Left lobe of liver (tissue), 2 donors: Measurements from ENCODE around the gene PLCL2. TPM values are rescaled to one million over a fixed set of nuclear protein-coding genes. Genes with fewer than 3 reads are reported as not detected.
"Not testable (repeated sequence)": the region's sequence is repeated elsewhere in the genome, so short reads cannot be mapped to it uniquely, and the experiment has no call there.

Experiments used
- ATAC-seq: fragments of 200-7000 bp; cut with Tn5 transposase; one replicate; pipeline ENCODE4 v1.9.1; 2020; ENCODE audit warnings: mild to moderate bottlenecking, moderate library complexity
- DNase-seq: peaks from one replicate; pipeline ENCODE4 v3.0.0-alpha.2; 2020; ENCODE audit warnings: low spot score
- total RNA-seq: library from RNA; stranded (reverse); gene quantifications from one replicate; pipeline ENCODE4 v1.2.1, GENCODE V29; 2021
- donor health status: DM: no; HTN: no; CAD: no; lungs with moderate emphysema.
- donor health status: DM: no; HTN: yes; CAD: no.

Gene PLCL2
- total RNA-seq, 1 donor from 2014 or later = 5.6 TPM

DNA sequence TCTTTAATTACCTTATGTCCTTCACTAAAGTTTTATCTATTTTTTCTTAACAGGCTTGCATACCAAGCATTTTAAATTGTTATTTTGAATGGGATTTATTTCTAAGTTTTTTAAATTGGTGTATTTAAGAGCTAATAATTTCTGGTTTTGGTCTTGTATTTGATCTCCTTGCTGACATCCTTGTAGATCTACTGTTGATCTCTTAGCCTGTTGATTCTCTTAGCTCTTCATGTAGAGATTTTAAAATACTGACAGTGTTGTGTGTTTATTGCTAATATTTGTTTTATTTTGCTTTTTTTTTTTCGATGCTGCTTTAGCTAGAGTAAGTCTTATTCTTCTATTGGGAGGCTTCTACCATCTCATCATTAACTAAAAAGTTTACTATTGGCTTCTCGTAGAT lies 65.5 kb downstream of the PLCL2 start:
- DNase-seq (no peak), ATAC-seq (no peak)

DNA sequence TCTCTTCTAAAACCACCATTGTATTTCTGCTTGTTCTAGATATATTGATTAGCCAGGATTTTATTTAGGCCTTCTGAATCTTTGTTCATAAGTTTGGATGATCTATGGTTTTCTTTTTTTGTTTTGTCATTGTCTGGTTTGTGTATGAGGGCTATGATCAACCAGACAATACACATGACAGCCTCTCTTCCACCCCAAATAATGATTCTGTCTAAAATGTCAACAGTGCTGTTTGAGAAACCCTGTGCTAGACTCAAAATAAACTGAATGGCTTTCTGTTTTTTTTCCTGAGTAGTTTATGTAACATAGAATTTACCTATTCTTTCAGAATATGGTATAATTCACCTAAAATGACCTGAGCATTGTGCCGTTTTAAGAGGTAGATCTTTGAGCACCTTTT lies 66.1 kb downstream of the PLCL2 start:
- ATAC-seq (peak; percentile 44), DNase-seq (no peak)

DNA sequence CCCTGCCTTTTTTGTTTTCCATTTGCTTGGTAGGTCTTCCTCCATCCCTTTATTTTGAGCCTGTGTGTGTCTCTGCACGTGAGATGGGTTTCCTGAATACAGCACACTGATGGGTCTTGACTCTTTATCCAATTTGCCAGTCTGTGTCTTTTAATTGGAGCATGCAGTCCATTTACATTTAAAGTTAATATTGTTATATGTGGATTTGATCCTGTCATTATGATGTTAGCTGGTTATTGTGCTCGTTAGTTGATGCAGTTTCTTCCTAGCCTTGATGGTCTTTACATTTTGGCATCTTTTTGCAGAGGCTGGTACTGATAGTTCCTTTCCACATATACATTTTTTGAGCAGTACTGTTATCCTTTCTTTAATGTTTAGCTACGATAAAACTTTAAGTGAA lies 73.1 kb downstream of the PLCL2 start:
- not testable (repeated sequence) for DNase-seq, ATAC-seq

GRCh38 chr3:16960125-16960524 lies 75.4 kb downstream of the PLCL2 start:
- ATAC-seq (no peak), DNase-seq (no peak)

- ATAC-seq (no peak), DNase-seq (no peak)
These were observed 77.0 kb downstream of the PLCL2 start for GRCh38 chr3:16961621-16962205.

DNA sequence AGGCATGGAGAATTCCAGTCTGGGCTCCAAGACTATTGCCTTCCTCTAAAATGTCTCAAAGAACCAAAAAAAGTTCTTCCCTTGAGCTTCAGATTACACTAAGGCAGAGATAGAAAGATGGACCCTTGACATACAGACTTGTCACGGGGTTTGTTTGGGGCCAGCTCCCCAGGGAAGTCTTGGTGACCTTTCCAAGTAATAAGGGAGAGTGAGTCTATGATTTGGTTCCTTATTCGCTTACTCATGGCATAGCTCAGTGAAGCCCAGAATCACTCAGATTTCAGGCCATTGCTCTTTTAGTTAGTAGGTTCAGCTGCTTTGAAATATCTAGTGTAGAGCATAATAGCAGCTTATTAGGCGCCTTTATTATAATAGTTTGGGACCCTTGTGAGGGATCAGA lies 90.3 kb downstream of the PLCL2 start:
- ATAC-seq (no peak), DNase-seq (no peak)

DNA sequence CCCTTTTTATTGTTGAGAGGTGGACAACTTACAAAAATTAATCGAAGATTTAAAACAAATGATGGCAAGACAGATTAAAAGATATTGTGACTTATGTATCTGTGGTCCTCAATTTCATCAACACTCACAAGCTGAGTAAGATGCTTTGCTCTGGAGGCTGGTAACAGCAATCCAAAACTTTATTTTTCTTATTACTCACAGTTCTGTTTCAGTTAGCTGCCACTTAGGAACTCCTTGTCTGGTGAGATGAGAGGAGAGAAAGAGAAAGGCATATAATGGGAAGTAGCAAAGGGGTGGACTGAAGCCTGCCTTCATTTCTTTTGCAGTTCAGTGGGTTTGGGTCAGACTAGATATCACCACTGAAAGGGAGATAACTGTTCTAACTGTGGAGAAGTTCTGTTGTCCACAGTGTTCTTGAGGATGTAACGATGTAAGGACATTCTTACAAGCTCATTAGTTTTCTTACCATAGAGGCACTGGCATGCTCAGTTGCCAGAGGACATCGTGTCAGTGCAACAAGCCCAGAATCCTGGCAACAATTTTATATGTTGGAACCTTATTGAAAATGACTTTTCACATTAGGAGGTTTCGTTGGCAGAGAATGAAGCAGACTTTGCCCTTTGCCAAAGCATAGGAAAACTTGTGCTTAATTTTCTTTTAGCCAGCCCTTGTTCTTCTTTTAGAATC lies 93.6 kb downstream of the PLCL2 start:
- ATAC-seq = peak; percentile 91
- peak; percentile 55 for DNase-seq

DNA sequence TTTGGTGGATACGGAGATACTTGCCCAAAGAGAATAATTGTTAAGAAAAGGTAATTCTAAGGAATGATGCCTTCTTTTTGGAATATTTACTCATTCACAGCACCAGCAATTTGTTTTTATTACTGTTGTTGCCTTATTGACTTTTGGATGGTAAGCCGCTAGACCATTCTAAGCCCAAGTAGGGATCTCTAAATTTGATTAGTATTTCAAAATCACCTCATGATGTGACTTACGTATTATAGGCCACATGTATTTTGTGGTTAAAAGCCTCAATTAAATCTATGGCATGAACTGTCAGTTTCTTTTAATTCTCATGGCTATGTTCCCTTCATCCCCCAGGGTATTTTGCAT lies 94.1 kb downstream of the PLCL2 start:
- peak; percentile 67 for ATAC-seq
- DNase-seq = no peak

- ATAC-seq, DNase-seq: not testable (repeated sequence)
These were observed 95.2 kb downstream of the PLCL2 start for GRCh38 chr3:16979769-16980515.

- not testable (repeated sequence) for ATAC-seq, DNase-seq
These were observed 95.8 kb downstream of the PLCL2 start for GRCh38 chr3:16980526-16980925.

GRCh38 chr3:16982460-16982859 lies 97.7 kb downstream of the PLCL2 start:
- no peak for DNase-seq
- ATAC-seq = no peak

DNA sequence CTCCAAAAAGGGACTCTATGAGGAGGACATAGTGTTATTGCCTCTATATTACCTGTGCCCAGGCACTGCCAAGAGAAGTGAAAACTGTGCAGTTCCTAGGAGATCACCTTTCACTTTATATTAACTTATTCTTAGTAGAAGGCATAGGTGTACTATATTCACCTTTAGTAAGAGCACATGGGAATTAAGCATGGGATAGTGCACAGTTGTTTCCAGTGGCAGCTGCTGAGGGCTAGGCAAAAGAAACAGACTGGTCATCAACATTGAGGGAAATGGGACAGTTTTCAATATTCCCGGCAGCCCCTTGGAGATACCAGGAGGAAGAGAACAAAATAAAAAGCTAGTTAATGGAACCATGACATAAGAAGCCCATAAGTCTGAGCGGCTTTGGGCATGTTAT lies 100.9 kb downstream of the PLCL2 start:
- ATAC-seq = no peak
- DNase-seq = no peak

DNA sequence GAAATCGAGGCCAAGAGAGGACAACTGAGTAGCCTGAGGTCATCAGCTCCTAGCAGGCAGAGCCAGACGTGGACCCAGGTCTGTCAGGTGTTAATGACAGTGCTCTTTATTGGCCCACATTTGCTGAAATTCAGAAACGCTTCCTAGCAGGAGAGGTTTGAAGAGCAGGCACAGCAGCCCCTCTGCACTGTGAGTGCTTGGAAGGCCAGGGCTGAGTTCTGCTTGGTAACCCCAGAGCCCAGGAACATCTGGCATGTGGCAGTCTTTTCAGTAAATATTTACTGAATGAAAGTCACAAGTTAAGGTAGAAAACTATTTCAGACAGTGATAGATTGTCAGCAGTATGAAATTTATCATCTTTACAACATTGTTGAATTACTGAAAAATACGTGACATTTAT lies 102.4 kb downstream of the PLCL2 start:
- ATAC-seq (peak; percentile 96), DNase-seq (no peak)

GRCh38 chr3:16990163-16990562 lies 105.4 kb downstream of the PLCL2 start:
- DNase-seq (no peak), ATAC-seq (no peak)

DNA sequence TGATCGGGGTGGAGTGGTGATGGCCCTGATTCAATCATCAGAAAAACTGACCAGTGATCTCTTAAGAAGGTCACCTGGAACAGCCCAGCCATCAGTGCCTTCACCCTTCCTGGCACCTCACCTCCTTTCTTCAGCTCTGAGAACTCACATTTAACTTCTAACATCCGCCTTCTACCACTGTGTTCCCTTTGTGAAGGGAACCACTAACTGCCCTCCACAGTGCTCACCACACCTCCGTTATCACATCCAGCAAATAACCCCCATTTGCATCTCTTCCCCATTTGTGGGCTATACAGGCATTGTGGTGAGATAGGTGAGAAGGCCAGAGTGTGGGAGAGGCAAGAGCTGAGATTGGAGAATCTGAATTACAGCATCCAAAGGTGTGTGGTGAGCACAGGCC lies 107.4 kb downstream of the PLCL2 start:
- ATAC-seq = no peak
- no peak for DNase-seq

DNA sequence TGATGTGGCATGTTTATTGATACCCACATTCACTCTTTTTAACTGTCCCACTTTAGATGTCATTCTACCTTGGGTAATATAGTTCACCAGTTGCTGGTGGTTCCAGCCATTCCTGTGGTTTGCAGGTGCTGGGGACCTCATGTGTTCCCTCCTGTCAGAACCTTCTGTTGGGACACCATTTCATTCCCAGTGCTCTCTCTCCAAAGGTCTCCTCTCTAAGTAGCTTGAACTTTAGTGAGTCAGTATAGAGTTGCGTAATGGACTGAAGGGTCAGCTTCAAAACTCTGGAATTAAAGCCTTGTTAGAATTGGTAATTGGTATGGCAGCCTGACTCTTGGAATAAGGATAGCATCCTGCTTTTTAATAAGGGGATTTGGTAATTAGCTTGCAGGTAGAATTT lies 108.5 kb downstream of the PLCL2 start:
- no peak for DNase-seq
- peak; percentile 74 for ATAC-seq

DNA sequence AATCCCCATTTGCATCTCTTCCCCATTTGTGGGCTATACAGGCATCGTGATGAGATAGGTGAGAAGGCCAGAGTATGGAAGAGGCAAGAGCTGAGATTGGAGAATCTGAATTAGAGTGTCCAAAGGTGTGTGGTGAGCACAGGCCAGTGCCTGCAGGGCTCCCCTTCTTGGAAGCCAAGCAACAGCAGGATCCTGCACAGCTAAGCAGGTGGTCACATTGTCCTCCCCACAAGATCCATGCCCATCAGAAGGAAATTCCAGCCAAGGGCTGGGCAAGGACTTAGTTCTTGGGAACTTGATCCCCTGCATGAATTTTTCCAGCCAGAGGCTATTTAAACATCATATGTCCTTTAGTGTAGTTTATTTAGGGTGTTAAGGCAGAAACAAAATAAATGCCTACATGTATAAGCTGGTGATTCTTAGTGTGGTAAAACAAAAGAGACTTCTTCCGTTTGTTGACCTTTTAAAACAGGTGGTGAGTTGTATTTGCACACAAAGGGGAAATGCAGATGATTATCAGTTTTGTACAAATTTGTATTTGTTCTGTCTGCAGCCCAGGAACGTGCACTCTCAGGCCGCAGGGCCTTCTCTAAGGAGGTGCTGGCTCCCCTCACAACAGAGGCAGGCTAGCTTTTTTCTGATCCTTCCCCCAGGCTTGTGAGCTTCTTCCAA lies 110.2 kb downstream of the PLCL2 start:
- DNase-seq (no peak), ATAC-seq (peak; percentile 44)

GRCh38 chr3:16995601-16996000 lies 110.8 kb downstream of the PLCL2 start:
- ATAC-seq = no peak
- no peak for DNase-seq

GRCh38 chr3:16998236-16998923 lies 113.6 kb downstream of the PLCL2 start:
- DNase-seq (no peak), ATAC-seq (peak; percentile 68)

GRCh38 chr3:16999161-16999560 lies 114.4 kb downstream of the PLCL2 start:
- no peak for DNase-seq

GRCh38 chr3:16999871-17000270 lies 115.1 kb downstream of the PLCL2 start:
- DNase-seq = no peak
- ATAC-seq = no peak

More at GRCh38 chr3:16999161-16999560, 114.4 kb downstream of the PLCL2 start:
- no peak for ATAC-seq
